ENCODE results near the gene CYTH3.
"Not testable (repeated sequence)": the region's sequence is repeated elsewhere in the genome, so short reads cannot be mapped to it uniquely, and the experiment has no call there.

The CYTH3 gene

DNA sequence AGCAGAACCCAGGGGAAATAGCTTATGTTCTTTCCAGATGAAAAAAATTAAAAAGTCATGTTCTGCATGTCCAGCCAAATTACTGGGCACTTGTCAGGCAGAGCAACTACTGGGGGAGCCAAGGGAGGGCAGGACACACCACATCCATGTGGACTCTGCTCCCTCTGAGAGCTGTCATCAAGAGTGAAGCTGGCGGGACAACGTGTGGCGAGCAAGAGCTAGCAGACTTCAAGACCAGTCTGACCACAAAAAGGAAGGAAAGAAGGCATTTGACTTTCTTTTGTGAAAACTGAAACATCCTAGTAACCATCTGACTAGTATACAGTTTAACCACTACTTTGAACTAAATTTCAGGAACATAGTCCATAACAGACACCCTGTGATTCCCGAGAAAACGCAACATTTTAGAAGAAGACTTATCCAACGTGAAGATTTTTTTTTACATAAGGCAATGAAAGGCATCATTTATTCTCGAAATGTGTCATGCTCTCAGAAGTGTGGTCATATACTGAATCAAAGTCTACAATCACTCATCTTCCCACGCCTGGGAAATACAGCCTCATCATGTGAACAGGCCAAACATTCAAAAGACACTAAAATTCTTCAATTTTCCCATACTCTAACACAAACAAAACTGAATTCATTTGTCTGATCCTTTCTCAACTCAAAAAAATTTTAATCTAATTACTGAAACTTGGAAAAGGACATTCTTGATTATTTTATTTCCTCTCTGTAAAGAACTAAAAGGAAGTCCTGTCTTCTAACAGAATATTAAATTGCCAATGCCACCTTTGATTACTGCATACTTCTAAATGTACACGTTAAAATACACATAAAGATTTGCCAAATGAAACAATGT is 15.5 kb downstream of the CYTH3 start:
- no peak for DNase-seq

DNA sequence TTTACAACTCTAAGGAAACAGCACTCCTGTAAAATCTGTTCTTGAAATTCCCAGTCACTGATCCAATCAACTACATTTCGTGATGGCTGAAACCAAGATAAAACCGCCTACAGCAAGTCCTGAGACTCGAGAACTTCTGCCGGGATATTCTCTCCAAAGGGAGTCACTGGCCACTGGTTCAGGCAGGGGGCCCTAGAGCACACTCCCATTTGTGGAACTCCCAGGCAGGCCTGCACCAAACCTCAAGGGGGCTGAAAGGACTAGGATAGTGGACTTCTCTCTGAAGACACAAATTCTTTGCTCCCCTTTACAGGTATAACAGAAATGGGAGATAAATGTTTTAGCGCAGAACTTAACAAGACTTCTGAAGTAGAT is 16.3 kb downstream of the CYTH3 start:
- DNase-seq: no peak

DNA sequence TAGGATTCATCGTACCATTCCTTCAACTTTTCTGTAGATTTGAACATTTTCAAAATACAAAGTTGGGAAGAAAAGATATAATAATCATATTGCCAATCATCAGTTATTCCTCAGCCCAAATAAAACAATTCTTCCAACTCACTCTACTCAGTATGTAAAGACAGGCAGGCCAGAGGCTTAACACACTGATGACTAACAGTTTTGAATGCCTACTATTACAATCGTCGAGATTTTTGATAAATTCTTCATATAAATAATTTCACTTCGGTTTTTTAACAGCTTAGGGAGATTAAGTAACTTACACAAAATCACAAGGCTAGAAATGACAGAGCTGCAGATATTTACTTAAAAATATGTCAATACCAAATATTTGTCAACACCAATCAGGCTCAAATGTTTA is 17.6 kb downstream of the CYTH3 start:
- no peak for DNase-seq

DNA sequence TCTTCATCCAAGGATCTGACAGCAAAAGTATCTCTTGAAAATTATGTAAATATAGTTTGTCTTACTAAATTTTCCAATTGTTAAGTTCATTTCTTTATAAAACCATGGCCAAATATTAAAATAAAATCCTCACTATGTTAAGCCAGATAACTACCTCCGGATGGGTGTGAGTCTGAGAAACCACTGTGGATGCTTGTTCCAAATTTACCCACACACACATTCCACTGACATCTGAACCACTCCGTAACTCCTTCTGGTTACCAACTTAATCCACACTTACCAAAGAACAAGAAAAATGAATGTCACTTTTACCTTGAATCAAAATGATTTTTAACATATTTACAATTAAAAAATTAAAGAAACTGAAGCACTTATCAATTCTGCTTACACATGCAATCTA is 19.7 kb downstream of the CYTH3 start:
- no peak for DNase-seq

DNA sequence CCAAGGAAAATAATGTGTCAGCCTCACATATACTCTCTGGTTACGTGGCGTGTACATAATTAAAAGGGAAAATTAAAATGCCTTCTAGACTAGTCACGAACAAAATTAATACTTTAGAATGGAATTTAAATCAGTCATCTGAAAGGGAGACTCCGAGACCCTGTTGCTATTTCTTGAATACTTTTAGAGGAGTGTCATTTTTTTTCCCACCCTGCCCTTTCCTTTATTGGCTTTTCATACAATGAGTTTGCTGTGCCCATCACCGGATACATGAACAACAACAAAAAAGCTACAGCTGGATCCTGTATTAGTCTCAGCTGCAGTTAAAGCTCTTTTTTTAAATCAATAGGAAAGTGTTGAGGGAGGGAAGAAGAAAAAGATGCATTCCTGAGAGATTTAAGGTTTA is 20.1 kb downstream of the CYTH3 start:
- DNase-seq: no peak

DNA sequence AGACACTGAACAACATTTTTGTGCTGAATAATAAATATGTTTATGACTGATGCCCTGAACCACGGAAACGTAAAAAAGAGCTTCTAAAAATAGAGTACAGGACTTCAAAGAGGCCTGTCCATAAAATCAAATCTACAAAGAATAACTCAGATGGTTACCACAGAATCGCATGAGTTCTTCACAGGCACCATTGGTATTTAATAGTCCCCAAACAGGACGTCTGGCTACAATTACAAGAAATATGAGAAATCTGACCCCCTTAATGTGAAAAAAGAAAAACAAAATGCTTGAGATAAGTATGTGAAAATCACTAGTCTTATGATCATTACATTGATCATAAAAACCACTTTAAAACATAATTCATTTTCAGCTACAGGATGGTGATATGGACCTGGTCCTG is 20.8 kb downstream of the CYTH3 start:
- no peak for DNase-seq

DNA sequence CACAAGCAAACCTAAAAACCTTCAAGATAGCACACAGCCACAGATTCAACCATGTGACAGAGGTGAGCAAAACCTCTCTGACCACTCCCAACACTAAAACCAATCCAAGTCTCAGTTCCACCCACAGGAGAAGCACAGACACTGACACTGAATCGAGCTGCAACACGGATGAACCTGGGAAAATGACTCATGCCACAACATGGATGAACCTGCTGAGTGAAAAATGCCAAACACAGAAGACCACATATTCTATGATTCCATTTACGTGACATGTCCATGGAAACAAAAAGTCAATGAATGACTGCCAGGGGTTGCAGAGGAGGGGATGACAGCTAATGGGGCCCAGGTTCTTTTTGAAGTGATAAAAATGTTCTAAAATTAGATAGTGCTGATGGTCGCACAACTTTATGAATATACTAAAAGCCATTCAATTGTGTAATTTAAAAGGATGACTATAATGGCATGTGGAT is 22.0 kb downstream of the CYTH3 start:
- DNase-seq: no peak

DNA sequence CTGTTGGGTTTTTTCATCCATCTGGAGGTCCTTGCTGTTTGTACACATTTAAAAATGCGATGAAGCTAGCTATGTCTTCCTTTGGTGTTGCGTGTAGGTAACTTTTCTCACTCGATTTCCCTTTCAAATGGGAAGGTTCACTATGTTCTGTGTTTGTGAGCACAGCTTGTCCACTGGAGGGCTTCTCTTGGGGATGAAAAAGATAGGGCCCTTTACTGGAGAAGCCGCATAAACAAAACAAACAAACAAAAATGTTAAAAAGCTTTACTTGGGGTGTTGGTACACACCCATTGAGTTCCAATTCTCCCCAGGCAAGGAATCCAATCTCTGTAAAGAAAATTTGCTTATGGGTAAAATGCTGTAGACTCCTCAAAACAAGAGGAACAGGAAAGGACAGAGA is 23.4 kb downstream of the CYTH3 start:
- DNase-seq: no peak

DNA sequence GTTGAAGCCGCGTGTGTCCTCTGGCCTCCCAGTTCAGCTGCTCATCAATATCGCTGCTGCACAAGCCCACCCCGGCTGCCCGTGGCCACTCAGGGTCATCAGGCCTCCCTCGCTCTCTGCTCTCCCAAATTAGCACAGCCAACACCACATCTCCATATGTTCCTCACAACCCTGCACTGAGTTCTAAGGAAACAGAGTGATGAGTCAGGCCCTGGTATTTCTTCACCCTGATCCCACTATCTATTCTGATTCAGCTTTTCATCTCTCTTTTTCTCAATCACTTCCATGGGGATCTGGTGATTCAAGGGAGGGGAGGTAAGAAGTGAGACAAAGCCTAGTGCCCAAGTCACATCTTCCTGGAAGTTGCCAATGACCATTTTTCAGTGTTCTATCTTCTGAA is 23.8 kb downstream of the CYTH3 start:
- DNase-seq: no peak

DNA sequence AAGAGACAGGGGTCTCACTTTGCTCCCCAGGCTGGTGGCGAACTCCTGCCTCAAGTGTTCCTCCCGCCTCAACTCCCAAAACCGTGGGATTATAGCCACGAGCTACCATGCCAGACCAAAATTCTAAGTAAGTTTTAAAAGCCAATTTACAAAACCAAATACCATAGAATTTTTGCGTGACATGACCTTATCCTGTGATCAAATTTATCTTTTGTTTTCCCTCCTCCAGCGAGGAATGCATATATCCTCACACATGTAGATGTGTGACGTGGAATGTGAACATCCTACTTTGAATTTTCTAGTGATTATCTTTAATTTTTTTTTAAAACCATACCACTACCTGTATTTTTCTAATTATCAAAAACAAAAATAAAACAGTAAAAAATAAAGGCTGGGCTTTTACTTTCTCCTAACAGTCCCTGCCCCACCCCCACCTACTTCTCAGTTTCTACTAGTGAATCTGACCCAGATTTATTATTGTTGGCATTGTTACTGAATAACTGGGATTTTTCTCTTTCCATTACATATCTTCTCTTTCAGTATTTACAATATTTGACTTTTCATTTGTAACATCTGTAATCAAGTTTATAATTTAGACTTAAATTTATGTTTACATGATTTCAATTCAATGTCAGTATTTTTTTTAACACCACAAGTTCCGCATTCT is 26.0 kb downstream of the CYTH3 start:
- no peak for DNase-seq

DNA sequence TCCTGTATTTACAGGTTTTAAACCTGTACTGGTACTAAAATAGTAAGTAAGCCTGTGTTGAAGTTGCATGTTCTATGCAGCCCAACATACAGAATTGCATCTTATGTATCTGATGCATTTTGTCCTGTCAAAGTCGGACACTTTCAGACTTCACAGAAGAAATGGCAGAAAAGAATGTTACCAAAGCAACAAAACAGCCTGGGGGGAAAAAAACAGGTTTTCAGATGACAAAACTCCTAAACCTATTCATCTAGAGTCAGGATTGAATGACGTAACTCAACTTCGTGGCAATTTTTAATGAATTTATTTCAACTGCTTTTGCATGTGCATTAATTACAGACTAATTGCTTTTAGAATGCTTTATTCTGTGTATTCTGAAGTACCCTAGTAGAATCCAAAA is 28.4 kb downstream of the CYTH3 start:
- no peak for DNase-seq

DNA sequence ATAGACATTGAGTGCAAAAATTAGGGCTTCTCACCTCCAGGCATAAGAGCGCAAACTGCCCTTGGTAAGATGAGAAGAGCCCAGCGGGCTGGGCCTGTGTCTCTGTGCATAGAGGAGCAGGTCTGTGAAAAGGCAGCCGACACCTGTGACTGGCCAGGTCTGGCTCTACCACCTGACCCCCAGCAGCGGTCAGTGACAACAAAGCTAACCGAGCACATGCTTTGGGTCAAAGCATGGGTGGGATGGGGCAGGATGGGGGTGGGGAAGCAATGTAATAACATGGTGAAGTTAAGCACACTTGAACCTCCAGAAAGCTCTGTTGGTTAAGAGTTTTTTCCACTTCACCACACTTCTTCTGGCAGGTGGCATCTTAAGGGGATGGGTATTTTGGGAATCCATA is 29.3 kb downstream of the CYTH3 start:
- DNase-seq: no peak

DNA sequence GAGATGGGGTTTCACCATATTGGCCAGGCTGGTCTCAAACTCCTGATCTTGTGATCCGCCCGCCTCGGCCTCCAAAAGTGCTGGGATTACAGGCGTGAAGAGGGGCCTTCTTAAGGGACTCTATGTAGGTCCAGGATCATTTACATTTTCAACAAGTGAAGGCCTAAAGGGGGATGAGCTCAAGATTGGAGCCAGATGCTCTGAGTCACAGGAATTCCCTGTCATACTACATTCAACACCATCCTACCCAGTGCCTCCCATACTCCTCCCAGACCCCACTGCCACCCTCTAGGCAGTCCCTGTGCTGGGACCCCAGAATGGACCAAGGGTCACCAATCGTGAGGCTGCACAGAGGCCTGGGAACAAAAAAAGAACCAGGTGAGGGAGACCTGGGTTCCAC is 29.9 kb downstream of the CYTH3 start:
- no peak for DNase-seq

DNA sequence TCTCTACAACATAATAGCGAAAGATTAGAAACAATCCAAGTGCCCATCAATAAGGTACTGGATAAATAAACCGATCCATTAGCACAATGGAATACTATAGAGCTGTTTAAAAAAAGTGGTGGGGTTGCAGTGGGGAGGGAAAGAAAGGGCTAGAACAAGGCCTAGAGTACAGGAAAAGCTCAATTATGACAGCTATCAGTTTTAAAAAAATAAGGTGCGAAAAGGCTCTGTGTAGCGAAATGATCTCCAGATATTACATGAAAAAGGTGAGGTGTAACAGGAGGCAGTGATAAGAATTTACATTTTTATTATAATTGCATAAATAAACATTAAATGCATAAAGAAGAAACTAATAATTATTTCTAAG is 30.8 kb downstream of the CYTH3 start:
- DNase-seq: no peak

DNA sequence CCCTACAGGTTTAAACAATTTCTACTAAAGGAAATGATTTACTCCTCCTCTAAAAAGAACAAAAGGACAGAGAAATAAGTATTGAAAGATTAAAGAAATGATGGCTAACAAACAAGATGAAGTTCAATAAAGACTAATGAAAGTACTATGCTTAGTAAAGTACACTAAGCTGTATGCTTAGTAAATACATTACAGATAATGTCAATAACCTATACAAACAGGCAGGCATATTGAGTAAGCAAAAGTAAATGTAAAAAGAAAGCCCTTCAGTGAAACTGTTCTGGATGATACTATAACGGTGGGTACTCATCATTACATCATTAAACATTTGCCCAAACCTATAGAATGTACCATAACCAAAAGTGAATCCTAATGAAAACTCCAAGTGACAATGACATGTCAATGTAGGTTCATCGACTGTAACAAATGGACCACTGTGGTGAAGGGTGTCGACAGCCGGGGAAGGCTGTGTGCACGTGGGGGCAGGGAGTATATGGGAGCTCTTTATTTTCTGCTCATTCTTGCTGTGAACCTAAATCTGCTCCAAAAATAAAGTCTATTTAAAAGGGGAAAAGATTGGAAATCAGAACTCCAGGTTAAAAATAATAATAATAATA is 34.0 kb downstream of the CYTH3 start:
- no peak for DNase-seq

DNA sequence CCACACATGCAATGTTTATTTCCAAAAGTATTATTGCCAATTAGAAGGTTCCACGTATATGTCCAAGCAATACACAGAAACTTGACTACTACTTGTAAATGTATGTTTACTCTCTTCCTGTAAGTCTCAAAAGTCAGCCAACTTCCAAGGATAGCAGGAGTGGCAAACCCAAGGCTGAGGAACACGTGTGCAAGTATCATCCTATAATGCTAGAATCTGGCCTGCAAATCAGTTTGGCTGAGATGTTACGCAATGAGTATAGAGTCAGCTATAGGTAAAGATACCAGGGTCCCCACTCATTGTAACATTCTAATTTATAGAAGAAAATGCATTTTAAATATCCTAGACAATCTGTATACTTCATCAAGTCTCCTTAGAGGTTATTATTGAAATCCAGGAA is 34.7 kb downstream of the CYTH3 start:
- DNase-seq: no peak

DNA sequence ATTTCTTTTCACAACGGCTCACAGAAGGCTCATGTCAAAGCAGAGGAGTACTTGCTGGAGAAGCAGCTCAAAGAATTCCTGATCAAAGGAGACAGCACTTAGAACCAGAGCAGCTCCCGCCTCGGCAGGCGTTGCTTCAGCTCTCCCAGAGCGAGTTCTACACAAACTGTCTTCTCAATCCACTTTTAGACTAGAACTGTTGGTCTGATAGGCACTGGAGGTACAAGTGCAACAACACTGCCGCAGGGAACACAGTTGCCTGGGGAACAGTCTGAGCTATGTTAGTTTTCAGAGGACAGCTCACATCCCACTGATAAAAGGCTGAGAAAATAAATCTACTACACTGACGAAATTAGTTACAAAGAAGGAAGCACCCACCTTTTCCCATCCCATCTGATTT is 35.4 kb downstream of the CYTH3 start:
- no peak for DNase-seq

DNA sequence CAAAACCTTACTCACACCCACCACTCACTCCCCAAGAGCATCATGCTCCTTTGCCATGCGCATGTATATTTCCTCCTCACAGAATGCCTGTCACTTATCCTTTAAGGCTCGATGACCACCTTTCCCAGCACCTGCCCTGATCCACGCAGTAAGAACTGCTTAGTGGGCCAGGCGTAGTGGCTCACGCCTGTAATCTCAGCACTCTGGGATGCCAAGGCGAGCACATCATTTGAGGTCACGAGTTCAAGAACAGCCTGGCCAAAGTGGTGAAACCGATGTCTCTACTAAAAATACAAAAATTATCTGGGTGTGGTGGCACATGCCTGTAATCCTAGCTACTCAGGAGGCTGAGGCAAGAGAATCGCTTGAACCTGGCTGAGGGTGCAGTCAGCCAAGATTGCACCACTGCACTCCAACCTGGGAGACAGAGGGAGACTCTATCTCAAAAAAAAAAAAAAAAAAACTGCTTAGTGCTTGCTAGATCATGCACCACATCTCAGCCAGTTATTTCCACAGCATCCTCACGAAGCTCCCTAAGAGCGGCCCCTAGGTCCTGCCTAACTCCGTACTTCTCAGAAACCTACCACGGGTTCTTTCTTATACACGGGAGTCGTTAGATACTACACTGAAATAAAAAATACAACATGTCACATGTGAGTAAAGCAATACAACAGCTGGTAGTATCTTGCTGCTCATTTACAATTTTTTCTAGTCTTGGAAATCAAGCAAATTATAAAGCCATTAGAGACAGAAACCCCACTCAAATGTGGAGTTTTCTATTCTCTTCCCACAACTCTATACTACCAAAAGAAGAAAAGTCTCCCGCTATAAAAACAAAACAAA is 37.2 kb downstream of the CYTH3 start:
- no peak for DNase-seq

DNA sequence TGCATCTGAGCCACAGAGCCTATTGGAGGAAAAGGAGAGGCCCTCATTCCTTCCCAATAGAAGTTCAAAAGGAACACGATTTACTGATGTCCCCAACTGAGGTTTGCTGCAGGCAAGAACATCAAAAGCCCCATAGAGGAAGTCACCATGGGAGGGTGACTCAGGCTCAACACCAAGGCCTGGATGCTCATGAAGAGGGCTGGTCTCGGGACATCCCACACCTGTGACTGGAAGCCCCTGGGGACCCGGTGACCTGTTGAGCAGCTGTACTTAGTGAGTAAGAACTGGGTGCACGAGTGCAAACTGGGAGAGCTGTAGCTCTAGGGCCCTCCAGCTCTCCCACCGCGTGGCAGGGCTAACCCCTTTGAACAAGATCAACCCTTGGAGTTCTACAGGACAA is 38.0 kb downstream of the CYTH3 start:
- no peak for DNase-seq

DNA sequence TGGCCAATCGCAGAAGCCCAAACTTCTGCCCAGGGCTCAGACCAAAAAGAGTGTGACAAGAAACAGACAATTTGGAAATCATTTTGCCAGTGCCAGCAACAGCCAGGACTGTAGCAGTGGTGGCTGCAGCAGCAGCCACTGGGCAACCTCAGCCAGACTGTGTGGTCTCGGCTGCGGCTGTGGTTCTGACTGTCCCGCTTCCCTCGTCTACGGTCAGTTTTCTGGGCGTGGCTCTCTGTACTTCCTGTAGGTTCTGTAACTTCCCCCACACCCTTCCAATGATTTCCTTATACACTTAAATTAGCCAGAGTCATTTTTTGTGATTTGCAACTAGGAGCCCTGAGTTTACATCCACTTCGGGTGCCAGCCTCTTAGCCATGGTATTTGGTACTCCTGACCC is 39.9 kb downstream of the CYTH3 start:
- no peak for DNase-seq

DNA sequence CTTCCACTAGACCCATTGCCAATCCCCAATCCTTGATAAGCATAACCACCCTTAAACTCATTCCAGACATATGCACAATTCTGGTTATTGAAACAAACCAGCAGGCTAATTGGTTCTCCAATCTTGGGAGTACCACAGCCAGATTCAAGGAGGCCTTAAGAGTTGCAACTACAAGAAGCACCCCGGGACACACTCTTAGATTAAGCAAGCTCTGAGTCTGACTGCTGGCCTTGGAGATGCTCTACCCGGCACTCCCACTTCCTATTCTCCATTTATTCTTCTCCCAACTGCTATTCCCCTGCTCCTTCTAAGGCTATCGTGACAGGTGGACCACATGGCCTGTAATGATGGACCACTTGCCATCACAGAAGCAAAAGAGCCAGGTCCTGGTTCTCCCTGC is 40.3 kb downstream of the CYTH3 start:
- no peak for DNase-seq

DNA sequence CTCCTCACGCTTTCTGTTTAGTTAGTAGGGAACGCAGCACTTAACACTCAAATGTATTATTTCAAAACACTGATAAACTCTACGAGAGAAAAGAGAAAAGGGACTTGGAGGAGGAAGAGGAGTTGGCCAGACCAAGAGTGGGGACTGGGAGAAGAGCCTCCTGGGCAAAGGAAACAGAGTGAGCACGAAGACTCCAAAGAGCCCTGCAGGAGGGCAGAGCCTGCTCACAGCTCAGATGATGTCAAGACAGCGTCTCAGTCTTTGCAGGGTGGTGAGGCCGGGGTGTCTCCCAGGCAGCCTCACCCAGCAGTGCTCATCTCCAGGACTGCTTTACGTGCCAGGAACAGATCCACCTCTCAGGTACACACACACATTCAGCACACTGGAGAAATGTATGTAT is 41.2 kb downstream of the CYTH3 start:
- no peak for DNase-seq

DNA sequence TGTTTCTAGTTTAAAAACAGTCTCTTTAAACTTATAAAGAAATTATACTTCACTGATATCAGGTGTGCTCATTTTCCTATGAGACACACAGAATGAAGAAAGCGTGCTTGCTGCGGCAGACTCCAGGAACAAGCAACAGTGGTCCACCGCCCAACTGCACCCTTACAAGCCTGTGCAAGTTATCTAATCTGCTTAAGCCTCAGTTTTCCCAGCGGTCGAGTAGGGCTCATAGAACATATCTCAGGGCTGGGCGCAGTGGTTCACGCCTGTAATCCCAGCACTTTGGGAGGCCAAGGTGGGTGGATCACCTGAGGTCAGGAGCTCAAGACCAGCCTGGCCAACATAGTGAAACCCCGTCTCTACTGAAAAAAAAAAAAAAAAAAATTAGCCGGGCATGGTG is 43.1 kb downstream of the CYTH3 start:
- DNase-seq: not testable (repeated sequence)
